KG1 (cell line): Measurements from ENCODE around the gene CLK3.
"Not testable (repeated sequence)": the region's sequence is repeated elsewhere in the genome, so short reads cannot be mapped to it uniquely, and the experiment has no call there.

Experiments used
- DNase-seq: peaks from one replicate; lab custom pipeline; 2025; lab: John Stamatoyannopoulos, UW

CLK3 gene

DNA sequence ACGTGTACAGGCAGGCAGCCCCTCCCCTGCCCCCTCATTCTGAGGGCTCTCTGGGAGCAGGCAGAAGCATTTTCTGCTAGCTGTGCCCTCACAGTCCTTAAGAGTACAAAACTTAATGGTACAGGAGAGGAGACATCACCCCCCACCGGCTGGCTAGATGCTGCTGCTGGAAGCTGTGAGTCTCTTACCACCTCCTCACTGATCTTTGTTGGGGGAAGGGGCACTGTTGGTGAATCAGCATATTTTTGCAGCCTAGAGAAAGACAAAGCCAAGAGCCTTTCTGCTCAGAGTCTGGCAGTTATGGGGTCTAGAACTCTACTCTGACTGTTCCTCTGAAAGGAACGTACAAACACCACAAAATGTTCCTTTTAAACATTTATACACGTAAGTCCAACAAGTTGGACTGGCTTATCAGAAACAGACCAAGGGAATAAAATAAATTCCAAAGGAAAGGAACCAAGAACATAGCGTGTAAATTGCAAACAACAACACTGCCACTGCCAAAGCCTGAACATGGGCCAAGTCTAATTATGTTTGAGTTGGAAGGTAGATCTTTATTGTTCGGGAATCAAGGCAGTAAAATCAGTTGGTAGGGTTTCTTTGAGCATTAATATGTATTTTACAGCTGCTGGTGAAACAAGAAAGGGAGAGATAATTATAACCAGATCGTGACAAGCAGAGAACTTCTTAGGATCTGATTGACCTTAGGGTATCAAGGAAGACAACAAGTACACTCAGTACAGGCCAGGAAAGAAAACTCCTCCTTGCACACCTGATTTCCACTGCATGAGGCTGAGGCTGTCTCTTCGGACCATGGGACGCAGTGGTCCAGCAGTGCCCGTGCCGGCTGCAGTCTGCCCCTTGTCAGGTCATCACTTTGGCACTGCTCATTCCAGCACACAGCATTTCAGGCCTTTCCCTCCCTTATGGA lies 27.4 kb downstream of the CLK3 start:
- DNase-seq: no peak

- DNase-seq: no peak
Observed at GRCh38 chr15:74643665-74644204, 28.1 kb downstream of the CLK3 start.

- no peak for DNase-seq
Observed at GRCh38 chr15:74646480-74646879, 30.8 kb downstream of the CLK3 start.

DNA sequence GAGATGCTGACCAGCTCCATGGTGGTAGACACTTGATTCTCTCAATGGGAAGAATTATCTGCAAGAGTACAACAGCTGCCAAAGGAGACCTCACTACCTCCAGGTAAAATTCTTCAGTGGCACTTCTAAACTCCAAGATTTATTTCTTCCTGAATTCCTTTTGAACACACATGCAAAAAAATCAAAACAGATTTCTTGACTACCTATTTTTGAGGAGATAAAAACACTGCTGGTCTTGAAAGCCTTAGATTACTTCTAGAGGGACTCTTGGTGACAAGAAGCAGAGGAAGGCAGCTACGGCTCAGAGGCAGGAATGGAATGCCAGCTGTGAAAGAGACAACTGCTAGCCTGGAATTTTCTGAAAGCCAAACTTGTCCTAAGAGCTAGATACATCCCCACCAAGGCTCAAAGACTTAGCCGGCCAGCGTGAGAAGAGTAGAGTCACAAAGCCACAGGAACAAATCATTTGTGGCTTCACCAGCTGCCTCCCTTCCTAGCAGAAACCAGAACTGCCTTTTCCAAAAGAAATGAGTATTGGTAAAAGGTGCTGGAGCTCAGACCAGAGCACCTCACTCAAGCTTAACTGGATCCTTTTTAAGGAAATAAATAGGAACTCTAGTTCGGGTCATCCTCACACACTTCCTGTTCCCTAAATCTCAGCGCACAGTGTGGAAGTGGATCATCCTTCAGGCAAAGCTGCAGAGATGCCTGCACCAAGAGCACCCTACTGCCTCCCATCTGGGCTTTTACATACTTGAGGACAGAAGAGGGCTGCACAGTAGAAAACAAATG lies 32.6 kb downstream of the CLK3 start:
- DNase-seq: no peak

- DNase-seq: no peak
Observed at GRCh38 chr15:74651242-74651741, 35.7 kb downstream of the CLK3 start.

GRCh38 chr15:74653426-74654102 lies 37.9 kb downstream of the CLK3 start:
- DNase-seq: no peak

GRCh38 chr15:74655424-74655823 lies 39.8 kb downstream of the CLK3 start:
- DNase-seq: no peak

GRCh38 chr15:74656935-74657535 lies 41.4 kb downstream of the CLK3 start:
- no peak for DNase-seq

- DNase-seq: no peak
Observed at GRCh38 chr15:74657846-74658245, 42.2 kb downstream of the CLK3 start.

- not testable (repeated sequence) for DNase-seq
Observed at GRCh38 chr15:74661280-74661679, 45.6 kb downstream of the CLK3 start.

- DNase-seq: no peak
Observed at GRCh38 chr15:74662064-74662860, 46.6 kb downstream of the CLK3 start.

DNA sequence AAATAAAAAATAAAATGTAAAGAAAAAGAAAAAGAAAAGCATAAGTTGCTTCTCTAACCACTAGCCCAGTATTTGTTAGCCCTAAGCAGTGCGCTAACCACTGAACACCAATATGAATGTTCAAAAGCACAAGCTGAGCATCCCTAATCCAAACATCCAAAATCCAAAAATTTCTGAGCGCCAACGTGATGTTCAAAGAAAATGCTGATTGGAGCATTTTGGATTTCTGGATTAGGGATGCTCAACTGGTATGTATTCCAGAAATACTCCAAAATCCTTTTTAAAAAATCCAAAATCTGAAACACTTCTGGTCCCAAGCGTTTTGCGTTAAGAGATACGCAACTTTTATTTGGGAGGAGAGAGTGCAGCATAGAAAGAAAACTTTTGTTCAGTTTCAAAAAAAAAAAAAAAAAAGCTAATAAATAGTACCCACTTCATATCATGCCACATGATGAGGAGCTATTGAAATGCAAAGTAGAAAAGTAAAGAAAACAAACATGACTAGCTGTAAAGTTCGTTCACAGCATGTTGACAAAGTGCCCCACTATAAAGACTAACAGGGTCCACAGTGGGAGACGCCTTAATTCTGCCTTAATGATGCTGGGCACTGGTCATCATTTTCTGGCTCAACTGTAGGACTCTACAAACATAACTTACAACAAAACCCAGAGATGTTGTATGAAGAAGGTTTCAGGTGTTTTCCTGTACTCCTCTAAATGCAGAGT lies 47.8 kb downstream of the CLK3 start:
- no peak for DNase-seq

DNA sequence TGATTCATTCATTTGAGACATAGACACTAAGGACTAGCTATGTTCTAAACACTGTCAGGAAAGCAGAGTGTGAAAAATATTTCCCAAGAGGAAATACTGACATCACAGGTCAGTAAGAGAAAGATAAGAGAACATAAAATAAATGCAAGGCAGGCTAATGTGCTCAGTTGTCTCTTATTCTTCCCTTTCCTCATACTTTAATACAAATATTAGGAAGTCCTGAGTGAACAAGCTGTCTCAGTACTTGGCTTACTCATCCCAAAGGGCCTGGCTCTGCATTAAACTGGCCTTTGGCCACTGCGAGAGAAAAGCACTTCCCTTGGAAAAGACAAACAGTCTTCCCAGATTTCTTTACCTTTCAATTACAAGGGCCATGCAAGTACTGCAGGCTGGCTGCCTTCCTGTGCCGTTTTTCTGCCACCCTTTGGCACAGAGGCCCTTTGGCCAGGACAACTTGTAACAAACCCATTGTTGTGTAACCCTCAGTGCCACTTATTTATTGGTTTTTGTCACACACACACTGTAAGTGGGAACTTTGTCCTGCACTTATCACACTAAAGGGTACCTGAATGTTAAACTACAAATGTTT lies 48.5 kb downstream of the CLK3 start:
- DNase-seq: no peak

DNA sequence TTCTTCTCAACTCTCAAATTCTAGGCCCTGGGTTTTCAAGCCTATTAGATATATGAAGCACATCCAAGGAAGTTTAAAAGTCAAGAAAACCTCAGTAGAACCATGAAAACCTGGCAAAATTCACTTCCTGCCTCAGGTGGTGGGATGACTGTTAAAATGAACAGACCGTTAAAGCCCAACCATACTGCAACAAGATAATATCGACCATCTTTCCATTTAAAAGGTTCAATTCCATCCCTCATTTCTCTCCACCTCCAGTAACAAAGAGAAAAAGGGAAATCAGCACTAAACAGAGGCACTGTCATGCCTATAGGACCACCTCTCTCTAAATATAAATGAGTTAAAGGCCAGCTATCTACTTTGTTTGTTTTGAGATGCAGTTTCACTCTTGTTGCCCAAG lies 49.0 kb downstream of the CLK3 start:
- DNase-seq: no peak

DNA sequence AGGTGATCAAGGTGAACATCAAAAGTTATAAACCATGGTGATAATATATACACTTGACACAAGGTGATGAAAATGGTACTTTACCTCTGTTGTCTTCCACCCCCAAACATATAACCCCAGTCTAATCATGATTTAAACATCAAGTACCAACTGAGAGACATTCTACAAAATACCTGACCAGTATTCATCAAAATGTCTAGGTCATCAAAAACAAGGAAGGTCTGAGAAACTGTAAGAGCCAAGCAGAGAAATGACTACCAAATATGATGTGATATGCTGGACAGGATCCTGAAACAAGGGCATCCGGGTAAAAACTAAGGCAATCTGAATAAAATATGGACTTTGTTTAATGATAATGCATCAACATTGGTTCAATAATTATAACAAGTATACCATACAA lies 52.3 kb downstream of the CLK3 start:
- DNase-seq: no peak

- DNase-seq: no peak
Observed at GRCh38 chr15:74669627-74670026, 54.0 kb downstream of the CLK3 start.

GRCh38 chr15:74674161-74674560 lies 58.5 kb downstream of the CLK3 start:
- no peak for DNase-seq

GRCh38 chr15:74676801-74677200 lies 61.2 kb downstream of the CLK3 start:
- no peak for DNase-seq
